DOHH2 (cell line): ENCODE data around the gene GRIP2.

Experiments
- EZH2phosphoT487 ChIP-seq: fragments of 200-600 bp; sonication (generic); IDR thresholded peaks from 2 replicates; pipeline ENCODE4 v1.6.1; 2017; ENCODE audit warnings: borderline replicate concordance, mild to moderate bottlenecking, antibody characterized with exemption, low read length, moderate library complexity, mixed read lengths
- TF ChIP-seq, protein P1 (sequence below): fragments of 200-600 bp; sonication (generic); IDR thresholded peaks from one replicate; pipeline ENCODE4 v1.5.1; 2014; ENCODE audit warnings: antibody characterized with exemption, mild to moderate bottlenecking, low read depth, low read length; ENCODE audit not compliant: poor library complexity, severe bottlenecking

DNA sequence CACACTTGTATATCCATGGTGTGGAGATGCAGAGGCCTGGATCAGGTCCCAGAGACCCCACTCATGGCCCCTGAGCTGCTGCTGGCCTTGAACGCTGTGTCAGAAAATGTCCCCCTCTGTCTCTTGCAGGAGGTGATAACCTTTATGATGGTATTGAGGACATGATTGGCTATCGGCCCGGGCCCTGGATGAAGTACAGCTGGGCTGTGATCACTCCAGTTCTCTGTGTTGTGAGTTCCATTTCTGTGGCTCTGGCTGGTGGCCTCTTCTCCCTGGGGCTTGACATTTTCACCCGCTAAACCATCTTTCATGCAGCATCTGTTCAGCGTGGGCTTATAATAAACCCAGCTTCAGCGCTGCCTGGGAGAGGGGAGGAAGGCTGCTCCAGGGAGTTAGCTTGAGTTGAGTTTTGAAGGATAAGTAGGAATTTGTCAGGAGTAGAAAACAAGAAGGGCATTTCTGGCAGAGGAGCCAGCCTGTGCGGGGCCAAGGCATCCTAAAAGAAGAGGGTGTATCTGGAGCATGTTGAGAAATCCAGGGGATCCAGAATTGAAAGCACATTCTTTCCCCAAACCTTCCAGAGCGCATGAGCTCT lies 61.1 kb downstream of the GRIP2 start:
- TF ChIP-seq, protein P1, sequence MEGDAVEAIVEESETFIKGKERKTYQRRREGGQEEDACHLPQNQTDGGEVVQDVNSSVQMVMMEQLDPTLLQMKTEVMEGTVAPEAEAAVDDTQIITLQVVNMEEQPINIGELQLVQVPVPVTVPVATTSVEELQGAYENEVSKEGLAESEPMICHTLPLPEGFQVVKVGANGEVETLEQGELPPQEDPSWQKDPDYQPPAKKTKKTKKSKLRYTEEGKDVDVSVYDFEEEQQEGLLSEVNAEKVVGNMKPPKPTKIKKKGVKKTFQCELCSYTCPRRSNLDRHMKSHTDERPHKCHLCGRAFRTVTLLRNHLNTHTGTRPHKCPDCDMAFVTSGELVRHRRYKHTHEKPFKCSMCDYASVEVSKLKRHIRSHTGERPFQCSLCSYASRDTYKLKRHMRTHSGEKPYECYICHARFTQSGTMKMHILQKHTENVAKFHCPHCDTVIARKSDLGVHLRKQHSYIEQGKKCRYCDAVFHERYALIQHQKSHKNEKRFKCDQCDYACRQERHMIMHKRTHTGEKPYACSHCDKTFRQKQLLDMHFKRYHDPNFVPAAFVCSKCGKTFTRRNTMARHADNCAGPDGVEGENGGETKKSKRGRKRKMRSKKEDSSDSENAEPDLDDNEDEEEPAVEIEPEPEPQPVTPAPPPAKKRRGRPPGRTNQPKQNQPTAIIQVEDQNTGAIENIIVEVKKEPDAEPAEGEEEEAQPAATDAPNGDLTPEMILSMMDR, result no peak
- TF ChIP-seq EZH2phosphoT487, result no peak
